Colonic mucosa (tissue), 4 donors: ENCODE measurements around the gene RAB10. TPM values are rescaled to one million over a fixed set of nuclear protein-coding genes. Genes with fewer than 3 reads are reported as not detected.
"Not testable (repeated sequence)": the region's sequence is repeated elsewhere in the genome, so short reads cannot be mapped to it uniquely, and the experiment has no call there.

Source experiments
- DNase-seq: peaks from one replicate; pipeline ENCODE4 v3.0.0-alpha.2; 2020
- H3K27ac ChIP-seq: fragments of 200-600 bp; one replicate; pipeline ENCODE4 v1.8.0; 2021
- H3K27me3 ChIP-seq: fragments of 200-600 bp; one replicate; pipeline ENCODE4 v1.8.0; 2021
- H3K36me3 ChIP-seq: fragments of 200-600 bp; one replicate; pipeline ENCODE4 v1.8.0; 2021
- H3K4me1 ChIP-seq: fragments of 200-600 bp; one replicate; pipeline ENCODE4 v1.8.0; 2021; ENCODE audit warnings: mild to moderate bottlenecking
- H3K4me3 ChIP-seq: fragments of 200-600 bp; one replicate; pipeline ENCODE4 v1.8.0; 2021
- H3K9ac ChIP-seq, 2 donors: one replicate each; pipeline ENCODE4 v1.7.0; 2013; ENCODE audit warnings: control low read depth in 2 of 2, low read depth in 2 of 2, low read length in 2 of 2
- H3K9me3 ChIP-seq: fragments of 200-600 bp; one replicate; pipeline ENCODE4 v1.8.0; 2021
- CTCF ChIP-seq: fragments of 200-600 bp; IDR thresholded peaks from one replicate; pipeline ENCODE4 v1.8.0; 2022; ENCODE audit warnings: antibody characterized with exemption, mild to moderate bottlenecking
- intact Hi-C: fragments of 100-400 bp; cut with DNase I; formaldehyde crosslinking; loops from one replicate; pipeline ENCODE4 v1.14.1; 2022
- total RNA-seq, 2 donors: library from RNA; stranded (reverse); fragmentation: NEBNext Ultra II Directional in 1 of 2; extraction: Animal tissue kit (Norgen Biotek cat#: 25700) in 1 of 2; gene quantifications; one replicate each; pipeline ENCODE4 v1.2.1, GENCODE V29; 2021
- donor health status: healthy.
- donor health status: DM: no; HTN: no; CAD: no.
- donor health status: DM: no; HTN: no; CAD: no.

The RAB10 gene
- total RNA-seq, 2 donors from 2014 or later = 195 to 206 TPM

DNA sequence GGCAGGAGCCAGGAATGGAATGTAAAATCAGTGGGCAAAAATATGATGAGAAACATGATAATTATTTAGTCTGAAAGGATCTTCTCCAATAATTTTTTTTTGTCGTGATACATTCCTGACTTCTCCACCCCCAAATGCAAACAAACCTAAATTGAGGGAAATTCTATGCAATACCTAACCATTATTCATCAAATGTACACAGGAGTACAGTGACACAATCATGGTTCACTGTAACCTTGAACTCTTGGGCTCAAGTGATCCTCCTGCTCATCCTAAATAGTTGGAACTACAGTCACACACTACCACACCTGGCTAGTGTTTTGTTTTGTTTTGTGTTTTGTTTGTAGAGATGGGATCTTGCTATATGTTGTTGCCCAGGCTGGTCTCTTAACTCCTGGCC, 46.5 kb downstream of the RAB10 start:
- Histone ChIP-seq H3K27me3 (no peaks in the 10 kb centered on the region), H3K4me3 (no peak overlapping the region), H3K27ac (no peak overlapping the region), H3K9ac (no peak overlapping the region), H3K4me1 (no peaks in the 10 kb centered on the region), H3K36me3 (no peaks in the 10 kb centered on the region), H3K9me3 (no peaks in the 10 kb centered on the region)
- intact Hi-C loops = loop anchor here (10.0 kb wide), 1 partner anchor 64 kb away; no protein-coding TSS in a partner anchor
- no peak for DNase-seq
- no peak for TF ChIP-seq CTCF

- H3K4me1 ChIP-seq, DNase-seq, H3K9ac ChIP-seq, H3K36me3 ChIP-seq, H3K27me3 ChIP-seq, H3K27ac ChIP-seq, H3K4me3 ChIP-seq, H3K9me3 ChIP-seq: not testable (repeated sequence)
- intact Hi-C loops = loop anchor here (10.0 kb wide), 1 partner anchor 64 kb away; no protein-coding TSS in a partner anchor
Observed at GRCh38 chr2:26080925-26081324, 47.0 kb downstream of the RAB10 start.

GRCh38 chr2:26081556-26081955, 47.7 kb downstream of the RAB10 start:
- no peak for TF ChIP-seq CTCF
- H3K4me3 ChIP-seq = no peak overlapping the region
- intact Hi-C loops = loop anchor here (10.0 kb wide), 1 partner anchor 63 kb away; no protein-coding TSS in a partner anchor
- no peak overlapping the region for H3K9ac ChIP-seq
- no peaks in the 10 kb centered on the region for H3K36me3 ChIP-seq
- no peaks in the 10 kb centered on the region for H3K4me1 ChIP-seq
- H3K9me3 ChIP-seq = no peaks in the 10 kb centered on the region
- H3K27me3 ChIP-seq = no peaks in the 10 kb centered on the region
- DNase-seq = no peak
- no peak overlapping the region for H3K27ac ChIP-seq

- Histone ChIP-seq H3K9me3 (no peaks in the 10 kb centered on the region), H3K36me3 (no peaks in the 10 kb centered on the region), H3K4me3 (no peak overlapping the region), H3K9ac (no peak overlapping the region), H3K27me3 (no peaks in the 10 kb centered on the region), H3K27ac (no peak overlapping the region), H3K4me1 (no peaks in the 10 kb centered on the region)
- TF ChIP-seq CTCF = no peak
- intact Hi-C loops = loop anchor here (10.0 kb wide), 1 partner anchor 59 kb away; no protein-coding TSS in a partner anchor
- no peak for DNase-seq
Observed at GRCh38 chr2:26086155-26086637, 52.3 kb downstream of the RAB10 start.

DNA sequence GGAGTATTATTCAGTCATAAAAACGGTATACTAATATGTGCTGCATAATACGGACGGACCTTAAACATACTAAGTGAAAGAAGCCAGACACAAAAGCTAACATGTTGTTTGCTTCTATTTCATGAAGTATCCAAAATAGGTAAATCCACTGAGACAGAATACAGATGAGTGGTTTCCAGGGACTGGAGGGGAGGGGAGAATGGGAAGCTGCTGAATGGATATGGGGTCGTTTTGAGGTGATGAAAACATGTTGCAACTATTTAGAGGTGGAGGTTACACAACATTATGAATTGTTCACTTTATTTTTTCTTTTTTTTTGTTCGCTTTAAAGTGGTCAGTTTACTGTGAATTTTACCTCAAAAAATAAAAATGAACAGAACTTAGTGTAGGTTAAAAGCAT, 52.9 kb downstream of the RAB10 start:
- H3K27ac ChIP-seq = no peak overlapping the region
- H3K4me1 ChIP-seq = no peaks in the 10 kb centered on the region
- intact Hi-C loops = loop anchor here (10.0 kb wide), 1 partner anchor 58 kb away; no protein-coding TSS in a partner anchor
- no peak for DNase-seq
- H3K9ac ChIP-seq = no peak overlapping the region
- no peaks in the 10 kb centered on the region for H3K27me3 ChIP-seq
- H3K9me3 ChIP-seq = no peaks in the 10 kb centered on the region
- no peak for TF ChIP-seq CTCF
- no peak overlapping the region for H3K4me3 ChIP-seq
- no peaks in the 10 kb centered on the region for H3K36me3 ChIP-seq

- no peaks in the 10 kb centered on the region for H3K4me1 ChIP-seq
- no peaks in the 10 kb centered on the region for H3K9me3 ChIP-seq
- H3K27me3 ChIP-seq = no peaks in the 10 kb centered on the region
- intact Hi-C loops = loop anchor here (10.0 kb wide), 1 partner anchor 57 kb away; no protein-coding TSS in a partner anchor
- no peak overlapping the region for H3K9ac ChIP-seq
- no peaks in the 10 kb centered on the region for H3K36me3 ChIP-seq
- H3K27ac ChIP-seq = no peak overlapping the region
- peak; percentile 79 for TF ChIP-seq CTCF
- H3K4me3 ChIP-seq = no peak overlapping the region
- no peak for DNase-seq
Observed at GRCh38 chr2:26088038-26088643, 54.3 kb downstream of the RAB10 start.

GRCh38 chr2:26088931-26089330, 55.0 kb downstream of the RAB10 start:
- not testable (repeated sequence) for H3K4me1 ChIP-seq, H3K27me3 ChIP-seq, DNase-seq, H3K36me3 ChIP-seq, H3K9ac ChIP-seq, H3K27ac ChIP-seq, H3K9me3 ChIP-seq, H3K4me3 ChIP-seq
- intact Hi-C loops = loop anchor here (10.0 kb wide), 1 partner anchor 56 kb away; no protein-coding TSS in a partner anchor
